T-helper 1 cell (primary cell): ENCODE measurements around the gene USP36.

Experiments used
- DNase-seq, 5 donors: peaks; one replicate each; pipeline ENCODE4 v3.0.0-alpha.2; 2012 to 2020

USP36 gene

GRCh38 chr17:78836420-78837021 lies 4.1 kb downstream of the USP36 start:
- DNase-seq, result no peak

DNA sequence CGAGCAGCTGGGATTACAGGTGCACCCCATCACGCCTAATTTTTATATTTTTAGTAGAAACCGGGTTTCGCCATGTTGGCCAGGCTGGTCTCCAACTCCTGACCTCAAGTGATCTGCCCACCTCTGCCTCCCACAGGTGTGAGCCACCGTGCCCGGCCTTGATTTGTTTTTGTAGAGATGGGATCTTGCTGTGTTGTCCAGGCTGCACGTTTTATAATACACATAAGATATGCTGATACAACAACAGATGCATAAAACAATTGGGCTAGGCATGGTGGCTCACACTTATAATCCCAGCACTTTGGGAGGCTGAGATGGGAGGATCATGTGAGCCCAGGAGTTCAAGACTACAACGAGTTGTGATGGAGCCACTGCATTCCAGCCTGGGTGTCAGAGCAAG lies 6.0 kb downstream of the USP36 start:
- DNase-seq, result no peak

GRCh38 chr17:78832541-78832810 lies 8.1 kb downstream of the USP36 start:
- no peak for DNase-seq

DNA sequence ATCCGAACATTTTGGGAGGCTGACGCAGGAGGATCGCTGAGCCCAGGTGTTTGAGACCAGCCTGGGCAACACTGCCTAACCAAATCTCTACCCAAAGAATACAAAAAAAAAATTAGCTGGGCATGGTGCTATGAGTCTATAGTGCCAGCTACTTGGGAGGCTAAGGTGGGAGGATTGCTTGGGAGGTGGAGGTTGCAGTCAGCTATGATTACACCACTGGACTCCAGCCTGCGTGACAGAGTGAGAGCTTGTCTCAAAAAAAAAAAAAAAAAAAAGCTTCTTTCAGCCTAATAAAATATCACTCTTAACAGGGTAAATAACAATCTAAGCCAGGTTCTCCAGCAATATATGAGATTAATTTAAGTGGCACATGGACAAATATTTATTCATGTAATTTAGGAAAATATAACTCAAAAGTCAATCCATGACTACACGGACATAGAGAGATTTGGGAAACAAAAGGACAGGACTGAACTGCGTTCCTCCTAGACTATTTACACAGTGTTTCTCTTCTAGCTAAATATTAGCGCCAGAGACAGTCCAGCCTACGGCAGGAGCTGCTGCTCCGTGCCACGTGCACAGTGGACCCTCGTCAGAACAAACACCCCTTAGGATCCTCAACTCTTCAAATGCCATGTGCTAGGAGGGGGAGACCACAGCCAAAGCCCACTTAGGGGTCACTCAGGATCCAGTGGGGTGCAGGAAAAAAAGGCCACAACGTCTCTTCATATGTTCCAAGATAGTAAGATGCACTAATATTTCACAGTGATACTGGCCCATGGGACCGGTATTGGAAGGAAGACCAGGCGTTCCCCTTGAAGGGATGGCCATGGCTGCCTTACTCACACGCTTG lies 8.7 kb downstream of the USP36 start:
- no peak for DNase-seq

- no peak for DNase-seq
Measured at GRCh38 chr17:78829477-78829876, 11.1 kb downstream of the USP36 start.

DNA sequence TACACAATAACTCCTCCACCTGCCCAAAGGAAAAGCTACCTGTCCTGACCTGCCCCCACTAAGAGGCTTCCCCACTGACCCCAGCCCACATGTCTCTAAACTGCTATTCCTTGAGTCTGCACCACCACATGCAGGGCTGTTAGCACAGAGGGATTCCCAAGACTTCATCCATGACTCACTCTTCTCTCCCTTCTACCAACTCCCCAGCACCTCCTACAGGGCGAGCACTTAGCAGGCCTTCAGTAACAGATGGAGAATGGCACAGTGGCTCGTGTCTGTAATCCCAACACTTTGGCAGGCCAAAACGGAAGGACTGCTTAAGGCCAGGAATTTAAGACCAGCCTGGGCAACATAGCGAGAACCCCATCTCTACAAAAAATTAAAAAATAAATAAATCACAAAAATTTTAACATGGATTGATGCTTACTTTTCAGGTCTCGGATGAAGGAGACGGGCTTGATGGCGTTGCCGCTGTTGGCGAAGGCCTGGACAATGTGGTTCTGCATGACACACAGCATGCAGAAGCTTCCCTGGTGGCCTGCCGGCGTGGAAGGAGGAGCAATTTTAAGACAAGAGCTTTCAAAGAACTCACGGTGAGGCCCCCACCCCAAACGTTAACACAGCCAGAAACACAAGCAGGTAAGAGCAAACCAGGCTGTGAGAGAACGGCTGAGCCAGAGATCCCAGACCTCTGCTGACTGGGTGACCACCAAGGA lies 12.0 kb downstream of the USP36 start:
- DNase-seq, result no peak

- no peak for DNase-seq
Measured at GRCh38 chr17:78826836-78827509, 13.6 kb downstream of the USP36 start.

DNA sequence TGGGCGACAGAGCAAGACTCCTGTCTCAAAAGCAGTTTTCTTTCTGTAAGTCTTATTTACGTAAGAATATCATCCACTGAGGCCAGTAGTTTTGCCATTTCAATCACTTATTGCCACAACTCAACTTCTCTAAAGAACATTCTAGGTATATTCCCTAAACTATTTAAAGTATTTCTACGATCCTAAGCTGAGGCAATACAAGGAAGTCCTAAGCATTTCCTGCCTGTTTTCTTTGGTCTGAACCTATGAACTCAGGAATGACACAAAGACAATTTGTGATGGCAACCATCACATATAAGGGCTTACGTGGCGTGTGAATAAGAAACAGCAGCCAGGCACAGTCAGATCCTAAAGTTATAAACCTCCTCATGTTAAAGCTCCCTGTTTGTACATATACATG lies 14.2 kb downstream of the USP36 start:
- DNase-seq, result no peak

DNA sequence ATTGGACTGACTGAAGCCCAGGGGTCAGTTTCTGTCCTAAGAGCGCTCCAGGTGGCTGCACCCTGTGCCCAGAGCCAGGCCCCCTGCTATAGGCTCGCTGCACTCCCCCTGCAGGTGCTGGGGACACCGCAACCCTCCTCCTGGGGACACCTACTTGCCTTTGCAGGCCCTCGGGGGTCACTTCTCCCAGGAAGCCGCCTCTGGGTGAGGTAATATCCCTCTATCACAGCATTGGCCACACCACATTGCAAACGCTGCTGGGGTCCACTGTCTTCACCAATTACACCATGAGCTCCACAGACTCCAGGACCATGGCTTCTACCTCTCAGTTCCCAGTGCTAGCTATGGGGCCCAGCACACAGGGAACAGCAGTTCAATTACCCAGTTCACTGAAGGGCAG lies 14.9 kb downstream of the USP36 start:
- no peak for DNase-seq

GRCh38 chr17:78824240-78824639 lies 16.4 kb downstream of the USP36 start:
- DNase-seq, result no peak

- no peak for DNase-seq
Measured at GRCh38 chr17:78823282-78824046, 17.1 kb downstream of the USP36 start.

DNA sequence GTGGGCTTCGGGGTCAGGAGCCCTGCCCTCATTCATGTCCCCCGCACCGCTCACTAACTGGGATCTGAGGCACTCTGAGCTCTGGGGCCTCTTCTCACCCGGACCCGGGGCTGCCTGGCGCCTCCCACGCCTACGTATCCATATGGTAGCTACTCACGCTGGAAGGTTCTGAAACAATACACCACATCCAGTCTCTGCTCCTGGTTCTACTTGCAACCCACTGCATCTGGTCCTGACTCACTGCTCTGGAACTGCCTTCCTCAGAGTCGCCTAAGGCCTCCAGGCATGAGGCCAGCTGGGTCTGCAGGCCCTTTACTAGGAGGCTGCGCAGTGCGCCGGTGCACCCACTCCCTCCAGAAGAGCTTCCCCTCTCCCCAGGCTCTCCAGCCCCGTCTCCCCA lies 18.1 kb downstream of the USP36 start:
- DNase-seq, result no peak

GRCh38 chr17:78821961-78822360 lies 18.7 kb downstream of the USP36 start:
- DNase-seq, result no peak

DNA sequence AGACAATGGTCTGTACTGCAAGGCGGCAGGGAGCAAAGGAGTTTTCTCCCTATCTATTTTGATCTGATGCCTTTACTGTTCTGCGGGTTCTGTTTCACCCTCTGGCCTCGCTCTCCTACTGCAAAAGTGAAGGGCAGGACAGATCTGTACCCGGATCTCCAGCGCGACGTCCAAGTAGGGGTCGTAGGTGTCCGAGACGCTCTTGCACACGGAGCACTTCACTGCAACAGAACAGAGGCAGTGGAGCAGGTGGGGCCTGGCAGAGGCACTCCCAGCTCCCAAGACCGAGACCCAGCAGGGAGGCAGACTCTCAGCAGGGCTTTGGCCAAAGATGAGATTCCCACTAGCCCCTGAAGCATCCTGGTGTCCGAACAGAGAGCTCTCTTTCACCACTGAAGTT lies 19.8 kb downstream of the USP36 start:
- no peak for DNase-seq

- no peak for DNase-seq
Measured at GRCh38 chr17:78819806-78820792, 20.5 kb downstream of the USP36 start.

GRCh38 chr17:78819402-78819801 lies 21.2 kb downstream of the USP36 start:
- DNase-seq, result no peak

DNA sequence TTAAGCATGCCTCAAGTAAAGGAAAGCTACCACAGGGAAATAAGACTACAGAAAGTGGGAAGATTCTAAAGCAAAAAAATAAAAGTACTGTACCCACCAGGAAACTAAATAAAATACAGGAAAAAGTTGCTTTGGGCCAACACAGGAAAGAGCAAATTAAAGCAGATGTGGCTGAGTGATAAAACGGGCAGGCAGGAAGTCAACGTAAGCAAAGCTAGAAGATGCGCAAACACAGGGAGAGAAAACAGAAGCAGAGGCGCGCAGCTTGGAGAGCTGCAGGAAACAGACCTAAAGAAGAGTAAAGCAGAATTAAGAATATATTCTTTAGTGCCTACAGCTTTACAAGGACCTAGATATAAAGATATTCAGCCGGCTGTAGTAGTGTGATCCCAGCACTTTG lies 21.7 kb downstream of the USP36 start:
- peak; percentile 35 to 86 (median 58) for DNase-seq

DNA sequence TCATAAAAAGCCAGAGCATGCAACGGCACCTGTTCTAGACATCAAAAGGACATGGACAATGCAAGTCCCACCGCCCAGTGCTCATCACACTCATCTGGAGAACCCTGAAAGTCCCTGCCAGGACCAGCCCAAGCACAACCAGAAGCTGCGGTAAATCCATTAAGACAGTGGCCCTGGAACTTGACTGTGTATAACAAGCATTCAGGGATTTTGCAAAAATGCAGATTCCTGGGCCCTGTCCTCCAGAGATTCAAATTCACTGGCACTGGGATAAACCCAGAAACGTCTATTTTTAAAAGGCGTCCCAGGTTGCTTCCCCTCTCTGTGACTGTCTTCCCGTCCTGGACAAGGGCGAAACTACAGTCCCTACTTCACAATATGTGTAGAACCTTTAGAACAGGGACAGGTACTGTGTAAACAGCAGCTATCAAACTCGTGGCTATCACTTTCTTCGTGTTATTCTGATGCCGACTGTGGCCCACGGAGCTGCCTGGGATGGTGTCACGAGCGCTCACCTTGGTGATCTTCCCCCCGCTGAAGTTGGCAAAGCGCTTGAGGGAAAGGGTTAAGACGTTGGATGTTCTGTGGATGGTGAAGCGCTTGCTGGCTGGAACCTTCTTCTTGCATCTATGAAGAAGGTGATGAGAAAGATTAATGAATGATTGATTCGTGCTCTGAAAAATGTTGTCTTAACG lies 22.3 kb downstream of the USP36 start:
- DNase-seq, result no peak

GRCh38 chr17:78817123-78817522 lies 23.5 kb downstream of the USP36 start:
- peak; percentile 42 to 96 (median 67) for DNase-seq

DNA sequence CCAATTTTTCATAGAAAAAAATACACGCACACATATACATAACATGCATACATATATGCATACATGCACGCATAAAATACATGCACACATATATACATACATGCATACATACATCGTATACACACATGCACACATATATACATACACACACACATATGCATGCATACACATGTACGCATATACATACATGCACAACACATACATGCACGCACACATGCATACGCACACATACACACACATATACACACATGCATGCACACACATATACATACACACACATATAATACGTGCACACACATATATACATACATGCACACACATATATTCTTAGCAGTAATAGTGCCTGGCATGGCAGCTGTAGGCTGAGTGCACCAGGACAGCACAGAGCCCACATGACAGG lies 24.9 kb downstream of the USP36 start:
- no peak for DNase-seq

DNA sequence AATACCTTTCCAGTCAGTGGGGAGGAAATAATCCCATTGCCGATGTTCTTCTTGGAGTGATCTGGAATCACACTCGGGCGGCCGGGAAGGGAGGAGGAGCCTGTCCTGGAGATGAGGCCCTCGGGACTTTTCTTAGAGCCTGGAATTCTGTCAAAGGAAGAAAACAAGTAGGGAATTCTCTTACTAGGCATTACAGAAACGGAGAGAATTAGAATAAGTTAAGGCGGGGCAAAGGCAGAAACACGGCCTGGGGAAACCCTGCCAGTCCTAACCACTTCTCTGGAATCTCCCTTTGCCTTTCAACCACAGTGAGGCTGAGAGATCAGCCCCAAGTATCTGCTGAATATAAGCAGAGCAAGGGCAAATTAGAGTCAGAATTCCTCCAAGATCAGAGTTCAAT lies 27.8 kb downstream of the USP36 start:
- DNase-seq, result no peak
